Measurements from ENCODE around the gene CEACAM8.

DNA sequence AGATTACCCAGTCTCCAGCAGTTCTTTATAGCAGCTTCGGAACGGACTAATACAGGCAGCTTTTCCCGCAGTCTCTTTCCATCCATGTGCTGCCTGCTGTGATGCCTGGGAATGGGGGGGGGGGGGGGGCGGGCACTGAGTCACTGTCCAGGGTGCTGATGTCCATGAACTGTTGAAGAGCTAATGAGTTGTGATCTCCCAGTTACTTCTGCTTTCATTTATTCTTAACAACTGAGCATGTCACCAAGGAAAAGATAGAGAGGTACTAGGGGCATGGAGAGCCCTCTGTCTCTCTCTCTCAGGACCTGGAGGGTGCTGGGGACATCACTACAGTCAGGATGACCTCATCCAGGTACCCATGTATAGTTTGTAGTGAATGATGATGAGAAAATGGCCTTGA is 46.2 kb downstream of the CEACAM8 start:
- TF ChIP-seq CTCF (IDR thresholded peaks at IDR 0.05) = no peak
- TF ChIP-seq POLR2A (IDR thresholded peaks at IDR 0.05) = no peak
